Glomerular visceral epithelial cell (primary cell): ENCODE results near the gene TDRD9.

ENCODE experiments used
- DNase-seq: peaks from one replicate; pipeline ENCODE4 v3.0.0-alpha.2; 2016; ENCODE audit errors: extremely low spot score

TDRD9 gene

GRCh38 chr14:103925316-103925715 is 2.9 kb upstream of the TDRD9 start:
- no peak for DNase-seq

GRCh38 chr14:103927566-103927965 is 690 bp upstream of the TDRD9 start:
- DNase-seq, result no peak

- no peak for DNase-seq
These were observed 1.9 kb downstream of the TDRD9 start for GRCh38 chr14:103930051-103930604.

GRCh38 chr14:103931422-103931821 is 3.2 kb downstream of the TDRD9 start:
- DNase-seq, result no peak

GRCh38 chr14:103932791-103933490 is 4.7 kb downstream of the TDRD9 start:
- DNase-seq, result no peak

- no peak for DNase-seq
These were observed 6.8 kb downstream of the TDRD9 start for GRCh38 chr14:103935102-103935501.

GRCh38 chr14:103941462-103941861 is 13.2 kb downstream of the TDRD9 start:
- DNase-seq, result no peak

- DNase-seq, result no peak
These were observed 13.9 kb downstream of the TDRD9 start, which contains the start of gene RD3L for GRCh38 chr14:103941973-103942736. RD3L (minus strand) TSS chr14:103942529; CDS start chr14:103941695, 834 bp downstream.

GRCh38 chr14:103943673-103944072 is 15.4 kb downstream of the TDRD9 start:
- no peak for DNase-seq

- no peak for DNase-seq
These were observed 18.7 kb downstream of the TDRD9 start for GRCh38 chr14:103946975-103947374.

GRCh38 chr14:103948442-103948841 is 20.2 kb downstream of the TDRD9 start:
- DNase-seq, result no peak

- no peak for DNase-seq
These were observed 21.0 kb downstream of the TDRD9 start for GRCh38 chr14:103949131-103949790.

GRCh38 chr14:103960457-103961055 is 32.3 kb downstream of the TDRD9 start:
- DNase-seq, result no peak

- no peak for DNase-seq
These were observed 33.8 kb downstream of the TDRD9 start for GRCh38 chr14:103961928-103962578.

- no peak for DNase-seq
These were observed 38.4 kb downstream of the TDRD9 start for GRCh38 chr14:103966631-103967030.

GRCh38 chr14:103969961-103970360 is 41.7 kb downstream of the TDRD9 start:
- no peak for DNase-seq

GRCh38 chr14:103973354-103973753 is 45.1 kb downstream of the TDRD9 start:
- DNase-seq, result no peak

- DNase-seq, result no peak
These were observed 46.3 kb downstream of the TDRD9 start for GRCh38 chr14:103974575-103974974.

GRCh38 chr14:103980623-103981238 is 52.5 kb downstream of the TDRD9 start:
- DNase-seq, result peak; percentile 22

- no peak for DNase-seq
These were observed 55.9 kb downstream of the TDRD9 start for GRCh38 chr14:103984196-103984595.

- no peak for DNase-seq
These were observed 60.8 kb downstream of the TDRD9 start for GRCh38 chr14:103989034-103989433.
